Glomerular visceral epithelial cell (primary cell): Measurements from ENCODE around the gene RARA.
"Not testable (repeated sequence)": the region's sequence is repeated elsewhere in the genome, so short reads cannot be mapped to it uniquely, and the experiment has no call there.

ENCODE experiments used
- DNase-seq: peaks from one replicate; pipeline ENCODE4 v3.0.0-alpha.2; 2016; ENCODE audit errors: extremely low spot score

The RARA gene

GRCh38 chr17:40356990-40357881, 48.3 kb downstream of the RARA start:
- no peak for DNase-seq

- peak; percentile 87 for DNase-seq
Observed at GRCh38 chr17:40358323-40359038, 49.5 kb downstream of the RARA start.

DNA sequence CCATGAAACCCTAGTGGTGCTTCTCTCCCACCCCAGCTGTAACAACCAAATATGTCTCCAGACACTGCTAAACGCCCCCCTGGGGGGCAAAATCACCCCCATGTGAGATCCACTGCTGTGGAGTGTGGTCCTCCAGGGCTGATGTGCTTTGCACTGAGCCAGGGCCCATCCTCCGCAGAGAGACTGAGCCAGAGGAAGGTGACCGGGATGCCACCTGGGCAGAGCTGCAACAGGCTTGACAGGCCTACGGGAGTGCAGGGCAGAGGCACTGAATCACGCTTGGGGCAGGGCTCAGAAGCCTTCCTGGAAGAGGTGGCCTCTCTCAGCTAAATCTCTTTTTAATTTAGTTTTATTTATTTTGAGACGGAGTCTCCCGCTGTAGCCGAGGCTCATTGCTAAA, 51.1 kb downstream of the RARA start:
- DNase-seq = no peak

GRCh38 chr17:40361063-40361924, 52.3 kb downstream of the RARA start:
- no peak for DNase-seq

DNA sequence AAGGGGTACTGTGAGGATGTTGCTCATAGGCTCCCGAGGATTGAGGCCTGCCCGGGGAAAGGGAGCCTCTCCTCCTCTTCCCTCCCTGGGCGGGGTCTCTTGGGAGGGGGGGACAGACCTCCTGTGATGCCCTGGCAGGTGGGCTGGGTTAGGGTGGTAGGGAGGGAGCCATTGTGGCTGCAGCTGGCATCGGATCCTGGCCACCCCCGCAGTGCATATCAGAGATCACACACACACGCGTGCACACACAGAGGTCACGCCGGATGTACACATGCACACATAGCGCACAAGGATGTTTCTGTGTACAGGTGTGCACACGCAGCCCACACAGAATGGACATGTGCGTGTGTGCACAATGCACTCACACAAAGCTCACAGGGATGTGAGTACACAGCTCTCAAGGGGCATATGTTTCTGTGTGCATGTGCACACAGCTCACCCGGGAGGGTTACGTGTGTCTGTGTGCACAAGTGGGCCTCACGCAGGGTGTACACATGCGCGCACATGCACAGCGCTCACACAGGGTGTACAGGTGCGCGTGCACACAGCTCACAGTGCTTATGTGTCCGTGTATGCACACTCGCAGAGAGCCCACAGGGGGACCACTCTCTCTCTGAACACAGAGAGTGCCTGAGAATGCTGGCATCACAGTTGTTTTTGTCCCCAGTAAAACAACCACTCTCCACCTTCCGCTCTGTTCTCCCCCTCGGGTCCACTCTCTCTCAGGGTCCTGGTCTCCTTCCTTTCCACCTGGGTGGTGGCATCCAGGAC, 53.1 kb downstream of the RARA start:
- no peak for DNase-seq

- peak; percentile 82 for DNase-seq
Observed at GRCh38 chr17:40362696-40363110, 53.7 kb downstream of the RARA start.

- peak; percentile 26 for DNase-seq
Observed at GRCh38 chr17:40363111-40363827, 54.3 kb downstream of the RARA start.

GRCh38 chr17:40364121-40364861, 55.3 kb downstream of the RARA start, which contains the start of gene GJD3:
Gene GJD3 (minus strand): TSS chr17:40364737. CDS start chr17:40363815, 922 bp downstream.
- no peak for DNase-seq

GRCh38 chr17:40364906-40365305, 55.9 kb downstream of the RARA start:
- no peak for DNase-seq

- no peak for DNase-seq
Observed at GRCh38 chr17:40366076-40366860, 57.3 kb downstream of the RARA start.

DNA sequence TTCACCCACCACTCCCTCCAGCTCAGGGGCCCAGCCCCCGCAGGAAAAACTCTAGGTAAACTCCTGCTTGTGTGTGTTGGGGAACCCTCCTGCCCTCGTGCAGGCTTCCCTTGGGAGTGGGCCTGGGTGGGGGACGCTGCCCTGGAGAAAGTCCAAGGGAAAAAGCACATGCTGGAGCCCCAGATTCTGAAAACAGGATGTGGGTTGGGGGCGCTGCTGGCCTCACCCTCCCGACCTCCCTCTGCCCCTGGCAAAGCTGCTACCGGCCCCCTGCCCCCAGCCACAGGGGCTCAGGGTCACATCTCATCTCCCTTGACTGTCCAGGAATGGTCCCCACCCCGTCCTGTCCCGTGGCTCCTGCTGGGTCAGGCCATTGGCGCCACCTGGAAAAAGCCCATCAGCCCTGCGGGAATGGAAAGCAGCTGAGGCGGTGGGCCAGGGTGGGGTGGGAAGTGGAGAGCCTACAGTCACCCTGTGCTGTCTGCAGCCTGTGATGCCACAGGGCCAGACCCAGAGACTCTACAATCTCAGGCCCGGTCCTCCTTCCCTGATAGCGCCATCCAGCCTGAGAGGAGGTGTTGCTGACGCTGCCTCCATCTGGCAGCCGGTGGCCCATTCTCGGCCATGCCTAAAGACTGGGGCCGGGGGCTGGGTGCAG, 58.0 kb downstream of the RARA start:
- no peak for DNase-seq

DNA sequence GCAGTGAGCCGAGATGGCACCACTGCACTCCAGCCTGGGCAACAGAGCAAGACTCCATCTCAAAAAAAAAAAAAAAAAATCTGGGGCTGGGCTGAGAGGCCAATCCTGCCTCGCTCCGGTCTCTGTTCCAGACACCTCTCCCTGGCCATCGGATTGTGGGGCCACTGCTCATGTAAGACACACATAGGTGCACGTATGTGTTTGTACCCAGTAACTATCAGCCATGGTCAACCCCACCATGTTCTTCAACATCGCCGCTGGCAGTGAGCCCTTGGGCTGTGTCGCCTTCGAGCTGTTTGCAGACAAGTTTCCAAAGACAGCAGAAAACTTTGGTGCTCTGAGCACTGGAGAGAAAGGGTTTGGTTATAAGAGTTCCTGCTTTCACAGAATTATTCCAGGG, 58.7 kb downstream of the RARA start:
- not testable (repeated sequence) for DNase-seq

DNA sequence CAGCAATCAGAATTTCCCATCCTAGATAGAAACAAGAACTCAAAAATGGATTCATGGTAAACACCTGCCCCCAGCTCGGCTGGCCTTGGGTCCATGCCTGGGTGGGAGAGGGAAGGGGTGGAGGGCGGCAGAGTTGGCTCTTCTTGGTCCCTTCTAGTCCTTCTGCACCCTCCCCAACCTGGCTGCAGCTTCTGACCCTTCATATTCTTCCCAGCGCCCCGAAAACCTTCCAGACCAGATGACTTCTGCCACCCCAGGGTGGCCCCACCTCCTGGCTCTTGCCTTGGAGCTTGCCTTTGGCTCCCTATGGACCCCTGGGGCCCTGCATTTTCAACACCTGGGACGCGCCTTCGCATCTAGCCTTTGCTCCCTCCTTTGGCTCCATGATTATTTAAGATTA, 60.9 kb downstream of the RARA start:
- no peak for DNase-seq

DNA sequence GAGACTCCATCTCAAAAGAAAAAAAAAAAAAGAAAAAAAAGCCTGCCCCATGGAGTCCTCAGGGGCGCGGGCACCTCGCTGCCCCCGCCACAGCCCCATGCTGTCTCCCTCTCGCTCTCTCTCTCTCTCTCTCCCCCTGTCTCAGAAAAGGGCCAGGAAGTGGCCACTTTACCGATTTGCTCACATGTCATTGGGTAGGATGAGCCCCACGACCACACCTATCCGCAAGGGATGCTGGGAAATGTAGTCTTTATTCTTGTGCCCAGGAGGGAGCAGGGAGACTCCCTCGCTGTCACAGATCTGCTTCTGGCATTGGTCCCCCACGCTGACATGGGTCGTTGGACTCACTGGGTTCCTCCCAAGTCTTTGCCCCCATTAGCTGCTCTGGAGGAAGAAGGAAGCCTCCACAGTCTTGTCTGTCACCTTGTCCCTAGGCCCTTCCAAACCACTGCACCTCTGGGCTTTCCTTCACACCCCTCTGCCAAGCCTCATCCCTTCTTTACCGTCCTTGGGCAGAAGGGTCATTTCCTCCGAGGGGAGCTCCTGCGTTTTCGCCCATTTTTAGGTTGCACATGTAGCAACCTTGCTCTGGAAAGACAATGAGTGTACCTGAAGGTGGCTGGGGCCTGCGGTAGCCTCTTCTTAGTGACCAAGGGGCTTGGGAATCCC, 62.4 kb downstream of the RARA start:
- DNase-seq = no peak

- DNase-seq = no peak
Observed at GRCh38 chr17:40372031-40372430, 63.1 kb downstream of the RARA start.

- not testable (repeated sequence) for DNase-seq
Observed at GRCh38 chr17:40372644-40373043, 63.7 kb downstream of the RARA start.

GRCh38 chr17:40373324-40373723, 64.3 kb downstream of the RARA start:
- no peak for DNase-seq

DNA sequence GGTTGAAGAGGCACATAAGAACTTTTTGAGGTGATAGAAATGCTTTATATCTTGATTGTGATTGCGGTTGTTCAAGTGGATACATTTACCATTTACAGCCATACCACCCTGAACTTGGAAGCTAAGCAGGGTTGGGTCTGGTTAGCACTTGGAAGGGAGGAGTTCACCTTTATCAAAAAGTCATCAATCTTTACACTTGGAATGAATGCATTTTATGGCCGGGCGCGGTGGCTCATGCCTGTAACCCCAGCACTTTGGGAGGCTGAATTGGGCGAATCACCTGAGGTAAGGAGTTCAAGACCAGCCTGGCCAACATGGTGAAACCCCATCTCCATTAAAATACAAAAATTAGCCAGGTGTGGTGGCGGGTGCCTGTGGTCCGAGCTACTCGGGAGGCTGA, 65.0 kb downstream of the RARA start:
- DNase-seq = no peak
